AG04450 (cell line): Measurements from ENCODE around the gene MAGEA1. TPM values are rescaled to one million over a fixed set of nuclear protein-coding genes. Genes with fewer than 3 reads are reported as not detected.
"Not testable (repeated sequence)": the region's sequence is repeated elsewhere in the genome, so short reads cannot be mapped to it uniquely, and the experiment has no call there.

Source experiments
- CTCF ChIA-PET: fragments of 300-600, 350-600 bp; formaldehyde crosslinking; extraction: SDS; loops from one replicate; lab custom pipeline; 2022; ENCODE audit warnings: antibody characterized with exemption, inconsistent platforms; lab: Charles Lee
- POLR2A ChIA-PET: fragments of 350-600 bp; formaldehyde crosslinking; extraction: SDS; loops from one replicate; lab custom pipeline; 2021; ENCODE audit warnings: antibody characterized with exemption, inconsistent platforms; lab: Yijun Ruan, JAX
- DNase-seq: peaks from one replicate; pipeline ENCODE4 v3.0.0-alpha.2; 2011; ENCODE audit warnings: low read depth, low spot score
- H3K27ac ChIP-seq: one replicate; pipeline ENCODE4 v1.5.1; 2012; ENCODE audit warnings: low read depth, low read length, control low read depth
- H3K27me3 ChIP-seq: one replicate; pipeline ENCODE4 v1.6.0; 2012; ENCODE audit warnings: low read length; ENCODE audit not compliant: control insufficient read depth, insufficient read depth
- H3K4me3 ChIP-seq: 2 replicates; pipeline ENCODE4 v1.5.1; 2011; ENCODE audit warnings: mild to moderate bottlenecking, low read depth, low read length, control low read depth
- H3K9me3 ChIP-seq: 2 replicates; pipeline ENCODE4 v1.5.1; 2012; ENCODE audit warnings: low read length; ENCODE audit not compliant: control insufficient read depth, insufficient read depth
- CTCF ChIP-seq: IDR thresholded peaks from 2 replicates; pipeline ENCODE4 v1.5.1; 2011; ENCODE audit warnings: low read depth, low read length, control low read depth, inconsistent platforms
- polyA minus RNA-seq: library from RNA; depleted of rRNA, polyadenylated mRNA; stranded (reverse); fragments of >200 nt; gene quantifications from 2 replicates; pipeline ENCODE4 v1.2.3, GENCODE V29; 2011; rRNA and poly(A)+ RNA removed
- polyA plus RNA-seq: library from polyadenylated mRNA; depleted of rRNA; stranded (reverse); fragments of >200 nt; gene quantifications from 2 replicates; pipeline ENCODE4 v1.2.3, GENCODE V29; 2011; rRNA removed

The MAGEA1 gene
- polyA plus RNA-seq (not detected in 2 replicates), polyA minus RNA-seq (not detected in 2 replicates)

- ChIA-PET CTCF (no interaction called here), POLR2A (no interaction called here)
- Histone ChIP-seq H3K4me3 (no peak within 1 kb of the TSS), H3K9me3 (no peaks in the 10 kb centered on the region), H3K27me3 (no peaks in the 10 kb centered on the region), H3K27ac (no peak within 1 kb of the TSS)
- no peak for TF ChIP-seq CTCF
- DNase-seq, result no peak
These were observed at the start of gene MAGEA1 for GRCh38 chrX:153179131-153179530. TSS of gene MAGEA1 (plus strand) at chrX:153179284. CDS start at chrX:153182390, 3,106 bp downstream.

GRCh38 chrX:153132924-153133323 is 46.2 kb upstream of the MAGEA1 start:
- H3K4me3 ChIP-seq, H3K27me3 ChIP-seq, CTCF ChIA-PET, H3K9me3 ChIP-seq, DNase-seq, POLR2A ChIA-PET, H3K27ac ChIP-seq: not testable (repeated sequence)

GRCh38 chrX:153139074-153139473 is 40.0 kb upstream of the MAGEA1 start:
- H3K4me3 ChIP-seq, POLR2A ChIA-PET, CTCF ChIA-PET, H3K9me3 ChIP-seq, H3K27ac ChIP-seq, H3K27me3 ChIP-seq, DNase-seq: not testable (repeated sequence)

- CTCF ChIA-PET, H3K9me3 ChIP-seq, H3K27me3 ChIP-seq, POLR2A ChIA-PET, DNase-seq, H3K4me3 ChIP-seq, H3K27ac ChIP-seq: not testable (repeated sequence)
These were observed 32.8 kb upstream of the MAGEA1 start for GRCh38 chrX:153146288-153146687.

- CTCF ChIA-PET, result no interaction called here
- no peaks in the 10 kb centered on the region for H3K27me3 ChIP-seq
- H3K4me3 ChIP-seq, result no peak overlapping the region
- no peak for DNase-seq
- no peak overlapping the region for H3K27ac ChIP-seq
- TF ChIP-seq CTCF, result no peak
- POLR2A ChIA-PET, result no interaction called here
- no peaks in the 10 kb centered on the region for H3K9me3 ChIP-seq
These were observed 25.6 kb upstream of the MAGEA1 start for GRCh38 chrX:153153516-153153915.

- H3K27me3 ChIP-seq, result no peaks in the 10 kb centered on the region
- ChIA-PET POLR2A (no interaction called here), CTCF (no interaction called here)
- no peak for DNase-seq
- no peak overlapping the region for H3K27ac ChIP-seq
- no peaks in the 10 kb centered on the region for H3K9me3 ChIP-seq
- TF ChIP-seq CTCF, result no peak
- H3K4me3 ChIP-seq, result no peak overlapping the region
These were observed 21.6 kb upstream of the MAGEA1 start for GRCh38 chrX:153157450-153157849.

- Histone ChIP-seq H3K27me3 (no peaks in the 10 kb centered on the region), H3K27ac (no peak overlapping the region), H3K9me3 (no peaks in the 10 kb centered on the region), H3K4me3 (no peak overlapping the region)
- DNase-seq, result no peak
- POLR2A ChIA-PET, result no interaction called here
- CTCF ChIA-PET, result no interaction called here
- TF ChIP-seq CTCF, result no peak
These were observed 20.8 kb upstream of the MAGEA1 start for GRCh38 chrX:153158319-153158718.
